Mononuclear cell (primary cell): ENCODE data around the gene SLC1A4. TPM values are rescaled to one million over a fixed set of nuclear protein-coding genes. Genes with fewer than 3 reads are reported as not detected.

Experiments used
- H3K27me3 ChIP-seq: 2 replicates; pipeline ENCODE4 v1.6.0; 2011; ENCODE audit warnings: low read length, control low read depth; ENCODE audit not compliant: insufficient read depth
- H3K4me1 ChIP-seq: 2 replicates; pipeline ENCODE4 v1.5.1; 2011; ENCODE audit warnings: mild to moderate bottlenecking, low read length, control low read depth; ENCODE audit not compliant: insufficient read depth
- H3K4me3 ChIP-seq: 2 replicates; pipeline ENCODE4 v1.5.1; 2011; ENCODE audit warnings: mild to moderate bottlenecking, low read length, moderate library complexity
- H3K9me3 ChIP-seq: 2 replicates; pipeline ENCODE4 v1.5.1; 2011; ENCODE audit warnings: low read depth, mild to moderate bottlenecking, control low read depth, low read length
- total RNA-seq: library from RNA; depleted of rRNA; stranded (reverse); fragments of >200 nt; gene quantifications from one replicate; pipeline ENCODE4 v1.2.3, GENCODE V29; 2012

The SLC1A4 gene
- total RNA-seq: 3.6 TPM

- no peaks in the 10 kb centered on the region for H3K27me3 ChIP-seq
- peak within 1 kb of the TSS; percentile 74 for H3K4me3 ChIP-seq
- no peaks in the 10 kb centered on the region for H3K9me3 ChIP-seq
- H3K4me1 ChIP-seq: peaks cover 40% of the 10 kb centered on the region
Measured at GRCh38 chr2:64989126-64989981, at the start of gene SLC1A4. TSS of gene SLC1A4 (plus strand) at chr2:64989399. CDS start at chr2:64989644, 245 bp downstream.

DNA sequence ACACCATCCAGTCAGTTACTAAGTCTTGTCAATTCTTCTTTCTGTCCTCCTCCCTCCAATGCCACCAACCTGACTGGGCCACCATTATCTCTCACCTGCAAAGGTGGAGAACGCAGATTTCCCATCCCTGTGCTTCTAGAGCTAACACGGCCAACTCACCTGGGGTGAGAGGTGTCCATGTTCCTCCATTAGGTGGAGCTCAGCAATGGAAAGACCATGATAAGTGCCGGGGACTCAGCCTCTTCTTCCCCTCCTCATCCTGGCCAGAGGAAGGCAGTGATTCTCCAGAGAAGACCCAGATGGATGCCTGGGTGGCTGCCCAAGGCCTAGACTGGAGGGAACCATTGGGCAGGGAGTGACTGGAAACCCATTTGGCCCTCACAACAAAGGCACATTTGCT is 48.1 kb upstream of the SLC1A4 start:
- H3K4me1 ChIP-seq: peaks cover 84% of the 10 kb centered on the region
- H3K4me3 ChIP-seq: no peak overlapping the region
- H3K9me3 ChIP-seq: no peaks in the 10 kb centered on the region
- no peaks in the 10 kb centered on the region for H3K27me3 ChIP-seq

DNA sequence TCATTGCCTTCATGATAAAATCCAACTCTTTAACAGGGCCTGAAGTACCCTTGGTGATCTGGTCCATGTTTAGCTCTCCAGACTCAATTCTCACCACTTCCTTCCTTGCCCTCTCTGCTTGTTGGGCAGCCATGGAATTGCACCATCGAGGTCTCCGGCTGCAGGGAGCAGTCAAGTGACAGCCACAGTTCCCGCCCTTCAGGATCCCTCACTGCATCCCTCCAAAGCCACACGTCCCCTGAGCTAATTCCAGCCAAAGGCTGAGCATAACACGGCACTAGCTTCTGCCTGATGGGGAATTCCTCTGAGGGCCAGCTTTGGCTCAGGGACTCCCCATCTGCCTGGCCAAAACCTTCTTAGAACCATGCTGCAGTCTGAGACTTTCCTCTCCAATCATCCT is 47.4 kb upstream of the SLC1A4 start:
- Histone ChIP-seq H3K9me3 (no peaks in the 10 kb centered on the region), H3K27me3 (no peaks in the 10 kb centered on the region), H3K4me3 (no peak overlapping the region), H3K4me1 (peaks cover 88% of the 10 kb centered on the region)

DNA sequence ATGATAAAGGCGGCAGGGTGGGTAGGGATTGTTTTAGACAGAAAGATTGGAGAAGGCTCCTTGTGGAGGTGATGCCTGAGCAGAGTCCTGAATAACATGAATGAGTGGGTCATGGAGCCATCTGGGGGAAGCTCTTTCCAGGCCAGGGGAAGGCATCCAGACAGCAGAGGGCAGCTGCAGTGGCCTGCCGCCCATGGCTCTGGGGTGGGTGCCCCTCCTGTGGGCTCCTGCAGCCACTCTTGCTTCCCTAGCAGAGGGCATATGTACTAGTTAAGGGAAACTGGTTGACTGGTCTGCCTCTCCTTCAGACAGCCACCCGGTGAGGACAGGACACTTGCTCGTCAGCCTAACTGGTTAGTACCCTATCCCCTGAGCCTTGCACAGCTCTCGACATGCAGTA is 46.5 kb upstream of the SLC1A4 start:
- Histone ChIP-seq H3K4me1 (peaks cover 88% of the 10 kb centered on the region), H3K4me3 (no peak overlapping the region), H3K9me3 (no peaks in the 10 kb centered on the region), H3K27me3 (no peaks in the 10 kb centered on the region)

DNA sequence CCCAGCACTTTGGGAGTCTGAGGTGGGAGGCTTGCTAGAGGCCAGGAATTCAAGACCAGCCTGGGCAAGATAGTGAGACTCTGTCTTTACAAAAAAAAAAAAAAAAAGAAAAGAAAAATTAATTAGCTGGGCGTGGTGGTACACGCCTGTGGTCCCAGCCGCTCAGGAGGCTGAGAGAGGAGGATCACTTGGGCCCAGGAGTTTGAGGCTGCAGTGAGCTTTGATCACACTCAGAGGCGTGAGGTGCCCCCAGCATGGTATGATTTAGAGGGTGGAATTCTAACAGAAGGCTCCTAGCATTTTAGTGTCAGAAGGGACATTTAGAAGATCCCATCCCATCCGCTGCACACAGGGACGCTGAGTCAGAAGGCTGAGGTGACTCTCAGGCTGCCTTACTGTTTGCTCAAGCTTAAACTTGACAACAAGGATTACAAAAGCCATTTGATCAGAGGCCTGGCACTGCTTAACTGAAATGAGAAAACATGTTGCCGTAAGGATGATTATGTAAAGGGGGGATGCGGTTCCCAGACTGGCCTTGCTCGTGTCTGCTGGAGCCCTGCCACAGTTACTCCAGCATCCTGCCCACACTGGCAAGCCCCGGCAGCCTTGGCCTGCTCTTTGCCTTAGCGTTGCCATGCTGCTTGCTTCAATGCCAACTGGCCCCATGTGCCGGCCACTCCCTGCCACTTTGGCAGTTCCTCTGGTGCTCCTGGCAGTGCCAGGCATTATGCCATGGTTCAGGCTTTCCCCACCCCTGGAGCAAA is 45.6 kb upstream of the SLC1A4 start:
- Histone ChIP-seq H3K4me1 (peaks cover 82% of the 10 kb centered on the region), H3K4me3 (no peak overlapping the region), H3K27me3 (no peaks in the 10 kb centered on the region), H3K9me3 (no peaks in the 10 kb centered on the region)

DNA sequence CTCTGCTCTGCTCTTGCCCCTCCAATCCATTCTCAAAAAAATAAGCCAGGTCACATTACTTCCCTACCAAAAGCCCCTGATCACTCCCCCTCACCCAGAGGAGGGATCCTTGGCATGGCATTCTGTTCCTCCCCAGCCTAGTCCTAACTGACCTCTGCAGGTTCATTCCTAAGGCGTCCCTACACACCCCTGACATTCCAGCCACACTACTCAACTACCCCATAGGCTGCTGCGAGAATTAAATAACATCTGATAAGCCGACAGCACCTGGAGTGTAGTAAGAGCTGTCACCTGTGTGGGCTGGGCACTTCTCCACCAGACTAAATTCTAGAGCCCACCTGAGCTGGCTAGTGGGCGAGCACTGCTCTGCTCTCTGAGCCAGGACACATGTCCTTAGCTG is 44.7 kb upstream of the SLC1A4 start:
- Histone ChIP-seq H3K27me3 (no peaks in the 10 kb centered on the region), H3K4me3 (no peak overlapping the region), H3K4me1 (peaks cover 73% of the 10 kb centered on the region), H3K9me3 (no peaks in the 10 kb centered on the region)

- Histone ChIP-seq H3K4me1 (peaks cover 76% of the 10 kb centered on the region), H3K27me3 (no peaks in the 10 kb centered on the region), H3K4me3 (no peak overlapping the region), H3K9me3 (no peaks in the 10 kb centered on the region)
Measured at GRCh38 chr2:64945973-64946768, 43.0 kb upstream of the SLC1A4 start.

- Histone ChIP-seq H3K9me3 (no peaks in the 10 kb centered on the region), H3K4me3 (no peak overlapping the region), H3K4me1 (peaks cover 76% of the 10 kb centered on the region), H3K27me3 (no peaks in the 10 kb centered on the region)
Measured at GRCh38 chr2:64946769-64947247, 42.4 kb upstream of the SLC1A4 start.

GRCh38 chr2:64947885-64948284 is 41.3 kb upstream of the SLC1A4 start:
- Histone ChIP-seq H3K4me1 (peaks cover 67% of the 10 kb centered on the region), H3K27me3 (no peaks in the 10 kb centered on the region), H3K4me3 (no peak overlapping the region), H3K9me3 (no peaks in the 10 kb centered on the region)

GRCh38 chr2:64950226-64951160 is 38.7 kb upstream of the SLC1A4 start:
- H3K27me3 ChIP-seq: no peaks in the 10 kb centered on the region
- peaks cover 41% of the 10 kb centered on the region for H3K4me1 ChIP-seq
- no peaks in the 10 kb centered on the region for H3K9me3 ChIP-seq
- no peak overlapping the region for H3K4me3 ChIP-seq

DNA sequence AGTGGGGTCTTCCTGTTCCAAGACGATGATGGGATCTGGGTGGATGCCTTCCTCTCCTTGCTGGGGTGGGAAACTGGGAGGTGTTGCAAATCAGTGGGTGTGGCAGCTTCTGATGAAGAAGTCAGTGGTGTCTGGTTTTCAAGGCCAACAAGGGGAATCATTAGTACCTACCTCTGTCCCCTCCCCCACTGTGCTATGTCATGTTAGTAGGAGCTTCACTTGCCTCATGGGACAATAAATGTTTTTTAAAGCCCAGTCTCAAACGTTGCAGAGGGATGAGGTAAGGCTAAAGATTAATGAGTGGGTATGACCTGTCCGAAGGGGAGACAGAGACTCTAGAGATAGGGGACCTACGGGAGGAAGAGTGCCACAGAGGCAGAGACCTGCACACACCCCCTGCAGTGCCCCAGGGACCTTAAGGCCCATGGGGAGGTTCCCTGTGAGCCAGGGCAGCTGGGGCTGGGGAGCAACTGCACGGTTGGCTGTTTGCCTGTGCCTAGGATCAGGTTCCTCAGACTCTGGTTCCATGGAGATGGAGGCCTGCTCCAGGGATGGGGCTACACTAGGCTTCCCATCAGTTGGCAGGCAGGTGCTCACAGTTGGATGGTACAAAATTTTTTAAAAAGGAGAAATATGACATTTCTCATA is 37.8 kb upstream of the SLC1A4 start:
- no peaks in the 10 kb centered on the region for H3K9me3 ChIP-seq
- peaks cover 32% of the 10 kb centered on the region for H3K4me1 ChIP-seq
- no peak overlapping the region for H3K4me3 ChIP-seq
- no peaks in the 10 kb centered on the region for H3K27me3 ChIP-seq

GRCh38 chr2:64952096-64952495 is 37.1 kb upstream of the SLC1A4 start:
- Histone ChIP-seq H3K9me3 (no peaks in the 10 kb centered on the region), H3K27me3 (no peaks in the 10 kb centered on the region), H3K4me1 (peaks cover 25% of the 10 kb centered on the region), H3K4me3 (no peak overlapping the region)

GRCh38 chr2:64952511-64953482 is 36.4 kb upstream of the SLC1A4 start:
- Histone ChIP-seq H3K27me3 (no peaks in the 10 kb centered on the region), H3K4me3 (no peak overlapping the region), H3K9me3 (no peaks in the 10 kb centered on the region), H3K4me1 (peaks cover 18% of the 10 kb centered on the region)
